Right atrium auricular region (tissue), 2 donors: ENCODE measurements around the gene SEC22A. TPM values are rescaled to one million over a fixed set of nuclear protein-coding genes. Genes with fewer than 3 reads are reported as not detected.
A peak's percentile ranks its signal among the peaks of the same experiment; 100 is the strongest.

ENCODE experiments used
- DNase-seq: peaks from one replicate; pipeline ENCODE4 v3.0.0-alpha.2; 2019; ENCODE audit warnings: low spot score
- H3K27ac ChIP-seq, 2 donors: fragments of 200-600 bp; sonication (generic); 1 replicate in 1 of 2; 2 replicates in 1 of 2; pipeline ENCODE4 v1.5.1; 2016 to 2019
- H3K27me3 ChIP-seq, 2 donors: fragments of 200-600 bp; sonication (generic); one replicate each; pipeline versions ENCODE4 v1.5.1 to v1.6.0; 2017 to 2019
- H3K36me3 ChIP-seq: fragments of 200-600 bp; sonication (generic); one replicate; pipeline ENCODE4 v1.5.1; 2016
- H3K4me1 ChIP-seq, 2 donors: fragments of 200-600 bp; sonication (generic); one replicate each; pipeline versions ENCODE4 v1.5.1 to v1.6.0; 2017 to 2019
- H3K4me3 ChIP-seq, 2 donors: fragments of 200-600 bp; sonication (generic); 1 replicate in 1 of 2; 2 replicates in 1 of 2; pipeline ENCODE4 v1.5.1; 2017 to 2019; ENCODE audit warnings: mild to moderate bottlenecking in 1 of 2, moderate library complexity in 1 of 2
- H3K9me3 ChIP-seq, 2 donors: fragments of 200-600 bp; sonication (generic); one replicate each; pipeline ENCODE4 v1.5.1; 2019
- CTCF ChIP-seq, 2 donors: fragments of 200-600 bp; sonication (generic); IDR thresholded peaks; one replicate each; pipeline ENCODE4 v1.5.1; 2019; ENCODE audit warnings: antibody characterized with exemption in 2 of 2
- total RNA-seq, 2 donors: library from RNA; depleted of rRNA; stranded (reverse); fragments of >200 nt; gene quantifications; one replicate each; pipeline ENCODE4 v1.1.0, GENCODE V29; 2016

The SEC22A gene
- total RNA-seq, 2 donors from 2014 or later: 13.7 to 24.2 TPM

GRCh38 chr3:123285479-123285878, 83.7 kb downstream of the SEC22A start:
- Histone ChIP-seq H3K9me3 (no peaks in the 10 kb centered on the region), H3K27ac (no peak overlapping the region), H3K4me3 (no peak overlapping the region), H3K4me1 (peaks cover 0 to 6% of the 10 kb centered on the region in 2 donors), H3K27me3 (no peaks in the 10 kb centered on the region), H3K36me3 (peaks cover 73% of the 10 kb centered on the region)
- peak; percentile 40 for DNase-seq
- no peak for TF ChIP-seq CTCF (IDR thresholded peaks at IDR 0.05)

- Histone ChIP-seq H3K9me3 (no peaks in the 10 kb centered on the region), H3K4me1 (peaks cover 0 to 6% of the 10 kb centered on the region in 2 donors), H3K36me3 (peaks cover 77% of the 10 kb centered on the region), H3K27me3 (no peaks in the 10 kb centered on the region), H3K27ac (no peak overlapping the region), H3K4me3 (no peak overlapping the region)
- DNase-seq: peak; percentile 30
- no peak for TF ChIP-seq CTCF (IDR thresholded peaks at IDR 0.05)
Observed at GRCh38 chr3:123285931-123286307, 84.2 kb downstream of the SEC22A start.

- Histone ChIP-seq H3K9me3 (no peaks in the 10 kb centered on the region), H3K4me3 (no peak overlapping the region), H3K4me1 (peaks cover 0 to 6% of the 10 kb centered on the region in 2 donors), H3K36me3 (peaks cover 83% of the 10 kb centered on the region), H3K27me3 (no peaks in the 10 kb centered on the region), H3K27ac (no peak overlapping the region)
- DNase-seq: peak; percentile 55
- peak; percentile 44 to 58 for TF ChIP-seq CTCF (IDR thresholded peaks at IDR 0.05)
Observed at GRCh38 chr3:123286308-123287023, 84.7 kb downstream of the SEC22A start.

GRCh38 chr3:123287051-123287961, 85.6 kb downstream of the SEC22A start:
- no peak overlapping the region for H3K4me3 ChIP-seq
- DNase-seq: peak; percentile 34
- no peaks in the 10 kb centered on the region for H3K27me3 ChIP-seq
- peaks cover 76% of the 10 kb centered on the region for H3K36me3 ChIP-seq
- no peaks in the 10 kb centered on the region for H3K9me3 ChIP-seq
- H3K27ac ChIP-seq: no peak overlapping the region
- H3K4me1 ChIP-seq: peaks cover 0 to 6% of the 10 kb centered on the region in 2 donors
- no peak for TF ChIP-seq CTCF (IDR thresholded peaks at IDR 0.05)

GRCh38 chr3:123287962-123288302, 86.2 kb downstream of the SEC22A start:
- no peak overlapping the region for H3K27ac ChIP-seq
- peak; percentile 44 for DNase-seq
- no peak overlapping the region for H3K4me3 ChIP-seq
- H3K27me3 ChIP-seq: no peaks in the 10 kb centered on the region
- TF ChIP-seq CTCF (IDR thresholded peaks at IDR 0.05): no peak
- H3K9me3 ChIP-seq: no peaks in the 10 kb centered on the region
- H3K4me1 ChIP-seq: peaks cover 0 to 6% of the 10 kb centered on the region in 2 donors
- H3K36me3 ChIP-seq: peaks cover 70% of the 10 kb centered on the region
